ENCODE results near the gene ADRA2B.

DNA sequence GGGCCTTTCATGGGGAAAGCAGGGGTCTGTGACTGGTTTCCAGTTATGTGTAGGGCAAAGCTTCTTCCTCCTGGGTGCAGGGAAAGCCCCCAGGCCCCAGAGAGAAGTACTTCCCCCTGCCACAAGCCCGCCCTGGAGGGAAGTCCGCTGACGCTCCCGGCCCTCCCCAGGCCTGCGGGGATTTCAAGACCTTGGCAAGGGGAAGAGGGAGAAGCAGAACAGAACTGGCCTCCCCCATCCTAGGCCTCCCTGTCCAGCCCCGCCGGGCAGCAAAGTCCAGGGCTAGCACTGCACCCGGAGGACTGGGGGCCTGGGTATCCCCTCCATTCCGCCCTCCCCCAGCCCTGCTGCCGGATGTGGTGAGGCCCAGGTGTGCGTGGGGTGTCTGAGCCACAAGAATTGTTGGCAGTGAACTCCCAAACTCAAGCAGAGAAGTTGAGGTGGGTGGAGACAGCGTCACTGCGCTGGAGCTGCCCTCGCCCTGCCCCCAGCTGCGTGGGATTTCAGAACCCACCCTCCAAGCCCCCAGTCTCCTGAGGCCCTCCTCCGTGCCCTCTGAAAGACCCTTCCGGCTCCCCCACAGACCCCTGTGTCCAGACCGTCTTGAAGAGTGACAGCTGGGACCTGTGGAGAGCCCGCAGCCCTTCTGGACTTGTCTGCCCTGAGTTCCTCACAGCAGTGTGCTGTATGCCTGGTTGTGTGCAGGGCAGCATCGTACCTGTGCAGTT is 29.9 kb upstream of the ADRA2B start:
- TF ChIP-seq, protein P1, sequence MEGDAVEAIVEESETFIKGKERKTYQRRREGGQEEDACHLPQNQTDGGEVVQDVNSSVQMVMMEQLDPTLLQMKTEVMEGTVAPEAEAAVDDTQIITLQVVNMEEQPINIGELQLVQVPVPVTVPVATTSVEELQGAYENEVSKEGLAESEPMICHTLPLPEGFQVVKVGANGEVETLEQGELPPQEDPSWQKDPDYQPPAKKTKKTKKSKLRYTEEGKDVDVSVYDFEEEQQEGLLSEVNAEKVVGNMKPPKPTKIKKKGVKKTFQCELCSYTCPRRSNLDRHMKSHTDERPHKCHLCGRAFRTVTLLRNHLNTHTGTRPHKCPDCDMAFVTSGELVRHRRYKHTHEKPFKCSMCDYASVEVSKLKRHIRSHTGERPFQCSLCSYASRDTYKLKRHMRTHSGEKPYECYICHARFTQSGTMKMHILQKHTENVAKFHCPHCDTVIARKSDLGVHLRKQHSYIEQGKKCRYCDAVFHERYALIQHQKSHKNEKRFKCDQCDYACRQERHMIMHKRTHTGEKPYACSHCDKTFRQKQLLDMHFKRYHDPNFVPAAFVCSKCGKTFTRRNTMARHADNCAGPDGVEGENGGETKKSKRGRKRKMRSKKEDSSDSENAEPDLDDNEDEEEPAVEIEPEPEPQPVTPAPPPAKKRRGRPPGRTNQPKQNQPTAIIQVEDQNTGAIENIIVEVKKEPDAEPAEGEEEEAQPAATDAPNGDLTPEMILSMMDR (IDR thresholded peaks at IDR 0.05), result no peak
- TF ChIP-seq POLR2A (IDR thresholded peaks at IDR 0.05), result no peak

All from gastroesophageal sphincter (tissue), 3 donors.